ENCODE measurements around the gene CCDC85A. TPM values are rescaled to one million over a fixed set of nuclear protein-coding genes. Genes with fewer than 3 reads are reported as not detected.
A peak's percentile ranks its signal among the peaks of the same experiment; 100 is the strongest.

The CCDC85A gene
- total and polyA plus RNA-seq, 2 experiments from 2014 or later, result 0.21 to 0.24 TPM

GRCh38 chr2:56348392-56349210 is 164.8 kb downstream of the CCDC85A start:
- no peaks in the 10 kb centered on the region for H4K20me1 ChIP-seq (replicated peaks; ENCODE audit: insufficient read depth)

More at GRCh38 chr2:56348392-56349210, 164.8 kb downstream of the CCDC85A start:
- Histone ChIP-seq H3K4me1 (ENCODE audit: insufficient read depth) (peaks cover 38% of the 10 kb centered on the region), H3K36me3 (ENCODE audit: insufficient read depth) (no peaks in the 10 kb centered on the region), H3F3A (replicated peaks; ENCODE audit: low read depth) (no peaks in the 10 kb centered on the region), H3K9me2 (ENCODE audit: insufficient read depth) (no peaks in the 10 kb centered on the region), H3K4me3 (no peak overlapping the region), H3K4me2 (0 out of 2 replicates have a peak overlapping the region, but pooled peaks have one; percentile 5), H2AFZ (peak overlapping the region; percentile 76; the same call in 1 of the 2 replicates), H3K27me3 (ENCODE audit: insufficient read depth) (no peaks in the 10 kb centered on the region), H3K27ac (ENCODE audit: low read depth) (no peak overlapping the region; the same call in 1 of the 2 replicates), H3K79me2 (replicated peaks; ENCODE audit: insufficient read depth) (no peaks in the 10 kb centered on the region)
- no peaks in the 10 kb centered on the region for H3K27me3 Mint-ChIP-seq (ENCODE audit: insufficient read depth, low read depth, poor library complexity)
- H3K27ac Mint-ChIP-seq, result peak overlapping the region; percentile 56
- ATAC-seq, result peak; percentile 50
- no peak for TF ChIP-seq JUNB (IDR thresholded peaks at IDR 0.05; ENCODE audit: unreplicated experiment)
- TF ChIP-seq EZH2 (IDR thresholded peaks at IDR 0.05; ENCODE audit: low read depth, unreplicated experiment), result no peak
- TF ChIP-seq ZNF462 (CRISPR knock-in tag; IDR thresholded peaks at IDR 0.05), result no peak
- no peak for TF ChIP-seq CREB1 (CRISPR knock-in tag; IDR thresholded peaks at IDR 0.05; ENCODE audit: low read depth)
- no peak for TF ChIP-seq ZNF114 (CRISPR knock-in tag; IDR thresholded peaks at IDR 0.05)
- TF ChIP-seq ETS1 (IDR thresholded peaks at IDR 0.05), result no peak
- no peak for TF ChIP-seq NANOG (IDR thresholded peaks at IDR 0.05; ENCODE audit: borderline replicate concordance)
- TF ChIP-seq REST (IDR thresholded peaks at IDR 0.05; ENCODE audit: unreplicated experiment), result no peak
- TF ChIP-seq STAT1 (IDR thresholded peaks at IDR 0.05; ENCODE audit: unreplicated experiment), result no peak
- TF ChIP-seq POLR2AphosphoS5 (IDR thresholded peaks at IDR 0.05; ENCODE audit: low read depth), result no peak
- H3K9me3 Mint-ChIP-seq, result no peaks in the 10 kb centered on the region
- H3K36me3 Mint-ChIP-seq (ENCODE audit: low read depth), result no peaks in the 10 kb centered on the region
- no peak for DNase-seq (ENCODE audit: low spot score)
- H3K4me1 Mint-ChIP-seq, result peaks cover 31% of the 10 kb centered on the region
- no peak overlapping the region for H3K4me3 Mint-ChIP-seq

Measured in GM23338 (cell line).